D341Med (cell line): ENCODE results near the gene INO80C.

Experiments used
- DNase-seq: peaks from one replicate; pipeline ENCODE4 v3.0.0; 2012; ENCODE audit warnings: low spot score

Gene INO80C

GRCh38 chr18:35426786-35427185, 71.0 kb downstream of the INO80C start:
- DNase-seq = no peak

GRCh38 chr18:35424356-35424755, 73.4 kb downstream of the INO80C start:
- no peak for DNase-seq

- no peak for DNase-seq
Measured at GRCh38 chr18:35422237-35422636, 75.5 kb downstream of the INO80C start.

GRCh38 chr18:35418610-35419009, 79.2 kb downstream of the INO80C start:
- DNase-seq = no peak
